Chondrocyte (in vitro differentiated cells): ENCODE results near the gene MYL12B. TPM values are rescaled to one million over a fixed set of nuclear protein-coding genes. Genes with fewer than 3 reads are reported as not detected.

Experiments used
- DNase-seq: peaks from one replicate; pipeline ENCODE4 v3.0.0; 2021; ENCODE audit warnings: mixed read lengths, low spot score
- H3K27ac Mint-ChIP-seq: one replicate; pipeline ENCODE4 v1.8.0; 2021; ENCODE audit warnings: mild to moderate bottlenecking, moderate library complexity, mixed read lengths; ENCODE audit not compliant: unreplicated experiment
- H3K27me3 Mint-ChIP-seq: 2 replicates; pipeline ENCODE4 v1.8.0; 2021; ENCODE audit warnings: low read depth, mixed read lengths
- H3K36me3 Mint-ChIP-seq: 2 replicates; pipeline ENCODE4 v1.8.0; 2021; ENCODE audit warnings: low read depth, mixed read lengths
- H3K4me1 Mint-ChIP-seq: 2 replicates; pipeline ENCODE4 v1.8.0; 2021; ENCODE audit warnings: low read depth, mild to moderate bottlenecking, mixed read lengths
- H3K4me3 Mint-ChIP-seq: one replicate; pipeline ENCODE4 v1.8.0; 2021; ENCODE audit warnings: mild to moderate bottlenecking, moderate library complexity, mixed read lengths; ENCODE audit not compliant: unreplicated experiment
- H3K9me3 Mint-ChIP-seq: 2 replicates; pipeline ENCODE4 v1.8.0; 2021; ENCODE audit warnings: low read depth, mixed read lengths
- CTCF ChIP-seq: fragments of 200-600 bp; sonication (generic); IDR thresholded peaks from 2 replicates; pipeline ENCODE4 v1.5.0; 2021; ENCODE audit warnings: antibody characterized with exemption, mild to moderate bottlenecking, moderate library complexity
- total RNA-seq: library from RNA; stranded (reverse); gene quantifications from 3 replicates; pipeline ENCODE4 v1.2.1, GENCODE V29; 2021

MYL12B gene
- total RNA-seq, 1 donor from 2014 or later = 327 TPM

GRCh38 chr18:3236470-3236869, 25.5 kb upstream of the MYL12B start:
- Mint-ChIP-seq H3K27me3 (no peaks in the 10 kb centered on the region), H3K9me3 (no peaks in the 10 kb centered on the region), H3K27ac (no peak overlapping the region), H3K4me1 (no peaks in the 10 kb centered on the region), H3K36me3 (peaks cover 2% of the 10 kb centered on the region), H3K4me3 (no peak overlapping the region)
- TF ChIP-seq CTCF = no peak
- DNase-seq = no peak

- Mint-ChIP-seq H3K4me3 (no peak overlapping the region), H3K4me1 (no peaks in the 10 kb centered on the region), H3K9me3 (no peaks in the 10 kb centered on the region), H3K27me3 (no peaks in the 10 kb centered on the region), H3K27ac (no peak overlapping the region), H3K36me3 (peaks cover 2% of the 10 kb centered on the region)
- no peak for DNase-seq
- TF ChIP-seq CTCF = peak; percentile 53
Observed at GRCh38 chr18:3238742-3239141, 23.2 kb upstream of the MYL12B start.

- Mint-ChIP-seq H3K27me3 (no peaks in the 10 kb centered on the region), H3K9me3 (no peaks in the 10 kb centered on the region), H3K36me3 (peaks cover 12% of the 10 kb centered on the region), H3K4me3 (peak overlapping the region; percentile 89), H3K4me1 (peaks cover 32% of the 10 kb centered on the region), H3K27ac (no peak overlapping the region)
- no peak for DNase-seq
- TF ChIP-seq CTCF = no peak
Observed at GRCh38 chr18:3245185-3245564, 16.8 kb upstream of the MYL12B start.

GRCh38 chr18:3245853-3246634, 15.9 kb upstream of the MYL12B start:
- H3K36me3 Mint-ChIP-seq = peaks cover 13% of the 10 kb centered on the region
- peaks cover 38% of the 10 kb centered on the region for H3K4me1 Mint-ChIP-seq
- peak; percentile 96 for TF ChIP-seq CTCF
- no peaks in the 10 kb centered on the region for H3K9me3 Mint-ChIP-seq
- DNase-seq = peak; percentile 97
- H3K27me3 Mint-ChIP-seq = no peaks in the 10 kb centered on the region
- H3K4me3 Mint-ChIP-seq = peak overlapping the region; percentile 89
- H3K27ac Mint-ChIP-seq = peak overlapping the region; percentile 97

GRCh38 chr18:3246635-3247239, 15.2 kb upstream of the MYL12B start:
- H3K4me3 Mint-ChIP-seq = peak overlapping the region; percentile 89
- peak overlapping the region; percentile 97 for H3K27ac Mint-ChIP-seq
- H3K9me3 Mint-ChIP-seq = no peaks in the 10 kb centered on the region
- no peak for DNase-seq
- peaks cover 44% of the 10 kb centered on the region for H3K4me1 Mint-ChIP-seq
- TF ChIP-seq CTCF = no peak
- H3K36me3 Mint-ChIP-seq = peaks cover 13% of the 10 kb centered on the region
- H3K27me3 Mint-ChIP-seq = no peaks in the 10 kb centered on the region
